ENCODE data around the gene LMBR1.

DNA sequence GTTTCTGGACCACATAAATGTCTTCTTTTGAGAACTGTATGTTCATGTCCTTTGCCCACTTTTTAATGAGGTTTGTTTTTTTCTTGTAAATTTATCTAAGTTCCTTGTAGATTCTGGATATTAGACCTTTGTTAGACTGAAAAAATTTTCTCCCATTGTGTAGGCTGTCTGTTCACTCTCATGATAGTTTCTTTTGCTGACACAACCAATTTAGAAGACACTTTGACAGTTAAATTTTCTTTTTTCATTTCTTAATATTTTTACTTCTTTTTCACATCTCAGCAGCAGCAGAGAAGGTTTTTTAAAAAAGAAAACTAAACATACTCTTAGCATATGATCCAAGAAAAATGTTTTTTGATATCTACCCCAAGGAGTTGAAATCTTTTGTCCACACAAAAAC lies 190.6 kb downstream of the LMBR1 start:
- no peak for TF ChIP-seq POLR2AphosphoS5 (IDR thresholded peaks at IDR 0.05; ENCODE audit: borderline replicate concordance, low read depth, low read length)
- no peak for TF ChIP-seq EZH2 (IDR thresholded peaks at IDR 0.05)

All from SK-N-MC (cell line).